ENCODE data around the gene ARPC5.

The ARPC5 gene

DNA sequence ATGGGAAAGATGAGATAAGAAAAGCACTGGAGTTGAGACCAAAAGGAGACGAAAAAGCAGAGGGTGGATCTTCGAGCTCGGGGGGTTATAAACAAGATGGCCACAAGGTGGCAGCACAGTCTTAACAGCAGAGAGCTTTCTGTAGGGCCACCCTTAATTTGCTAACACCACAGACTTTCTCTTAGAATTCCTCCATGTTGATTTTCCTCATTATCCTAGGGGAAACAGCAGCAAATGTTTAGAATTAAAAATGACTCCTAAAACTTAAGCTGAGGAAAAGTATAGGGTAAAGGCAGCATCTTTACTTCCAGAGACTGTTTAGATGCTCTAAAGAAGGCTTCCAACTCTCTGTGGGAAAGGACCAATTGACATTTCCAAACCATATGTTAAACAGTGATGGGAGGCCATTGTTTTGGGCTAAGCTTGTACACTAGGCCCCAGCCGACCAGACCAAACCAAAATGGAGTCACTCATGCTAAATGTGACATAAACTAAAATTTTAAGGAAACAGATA is 20.0 kb upstream of the ARPC5 start:
- in situ Hi-C loops (cut with MboI; ENCODE audit: low sequenced_read_pairs, unreplicated experiment), result loop anchor here (25.0 kb wide), 1 partner anchor 557 kb away; no protein-coding TSS in a partner anchor
- peak; percentile 75 for DNase-seq (ENCODE audit: low spot score)
- TF ChIP-seq, protein P1, sequence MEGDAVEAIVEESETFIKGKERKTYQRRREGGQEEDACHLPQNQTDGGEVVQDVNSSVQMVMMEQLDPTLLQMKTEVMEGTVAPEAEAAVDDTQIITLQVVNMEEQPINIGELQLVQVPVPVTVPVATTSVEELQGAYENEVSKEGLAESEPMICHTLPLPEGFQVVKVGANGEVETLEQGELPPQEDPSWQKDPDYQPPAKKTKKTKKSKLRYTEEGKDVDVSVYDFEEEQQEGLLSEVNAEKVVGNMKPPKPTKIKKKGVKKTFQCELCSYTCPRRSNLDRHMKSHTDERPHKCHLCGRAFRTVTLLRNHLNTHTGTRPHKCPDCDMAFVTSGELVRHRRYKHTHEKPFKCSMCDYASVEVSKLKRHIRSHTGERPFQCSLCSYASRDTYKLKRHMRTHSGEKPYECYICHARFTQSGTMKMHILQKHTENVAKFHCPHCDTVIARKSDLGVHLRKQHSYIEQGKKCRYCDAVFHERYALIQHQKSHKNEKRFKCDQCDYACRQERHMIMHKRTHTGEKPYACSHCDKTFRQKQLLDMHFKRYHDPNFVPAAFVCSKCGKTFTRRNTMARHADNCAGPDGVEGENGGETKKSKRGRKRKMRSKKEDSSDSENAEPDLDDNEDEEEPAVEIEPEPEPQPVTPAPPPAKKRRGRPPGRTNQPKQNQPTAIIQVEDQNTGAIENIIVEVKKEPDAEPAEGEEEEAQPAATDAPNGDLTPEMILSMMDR (IDR thresholded peaks at IDR 0.05; ENCODE audit: borderline replicate concordance, control extremely low read depth, extremely low read depth, insufficient read depth, missing control alignments), result peak; percentile 82

- DNase-seq (ENCODE audit: low spot score), result no peak
- in situ Hi-C loops (cut with MboI; ENCODE audit: low sequenced_read_pairs, unreplicated experiment), result loop anchor here (25.0 kb wide), 1 partner anchor 558 kb away; no protein-coding TSS in a partner anchor
- TF ChIP-seq, protein P1 (IDR thresholded peaks at IDR 0.05; ENCODE audit: borderline replicate concordance, control extremely low read depth, extremely low read depth, insufficient read depth, missing control alignments), result no peak
Measured at GRCh38 chr1:183654706-183655105, 19.1 kb upstream of the ARPC5 start.

- TF ChIP-seq, protein P1 (IDR thresholded peaks at IDR 0.05; ENCODE audit: borderline replicate concordance, control extremely low read depth, extremely low read depth, insufficient read depth, missing control alignments), result no peak
- in situ Hi-C loops (cut with MboI; ENCODE audit: low sequenced_read_pairs, unreplicated experiment), result loop anchor here (25.0 kb wide), 1 partner anchor 558 kb away; no protein-coding TSS in a partner anchor
- no peak for DNase-seq (ENCODE audit: low spot score)
Measured at GRCh38 chr1:183653876-183654451, 18.4 kb upstream of the ARPC5 start.

- DNase-seq (ENCODE audit: low spot score), result no peak
- TF ChIP-seq, protein P1 (IDR thresholded peaks at IDR 0.05; ENCODE audit: borderline replicate concordance, control extremely low read depth, extremely low read depth, insufficient read depth, missing control alignments), result no peak
- in situ Hi-C loops (cut with MboI; ENCODE audit: low sequenced_read_pairs, unreplicated experiment), result loop anchor here (25.0 kb wide), 1 partner anchor 559 kb away; no protein-coding TSS in a partner anchor
Measured at GRCh38 chr1:183653462-183653794, 17.8 kb upstream of the ARPC5 start.

- TF ChIP-seq, protein P1 (IDR thresholded peaks at IDR 0.05; ENCODE audit: borderline replicate concordance, control extremely low read depth, extremely low read depth, insufficient read depth, missing control alignments), result no peak
- no peak for DNase-seq (ENCODE audit: low spot score)
- in situ Hi-C loops (cut with MboI; ENCODE audit: low sequenced_read_pairs, unreplicated experiment), result loop anchor here (25.0 kb wide), 1 partner anchor 559 kb away; no protein-coding TSS in a partner anchor
Measured at GRCh38 chr1:183652547-183653461, 17.2 kb upstream of the ARPC5 start, which contains the start of gene APOBEC4. TSS of gene APOBEC4 (minus strand) at chr1:183653316. CDS start at chr1:183648781, 4,535 bp downstream.

GRCh38 chr1:183652107-183652506 is 16.5 kb upstream of the ARPC5 start:
- peak; percentile 42 for DNase-seq (ENCODE audit: low spot score)
- TF ChIP-seq, protein P1 (IDR thresholded peaks at IDR 0.05; ENCODE audit: borderline replicate concordance, control extremely low read depth, extremely low read depth, insufficient read depth, missing control alignments), result no peak
- in situ Hi-C loops (cut with MboI; ENCODE audit: low sequenced_read_pairs, unreplicated experiment), result loop anchor here (25.0 kb wide), 1 partner anchor 560 kb away; no protein-coding TSS in a partner anchor
